Thyroid gland (tissue), 4 donors: Measurements from ENCODE around the gene MPL.

Source experiments
- CTCF ChIP-seq, 6 experiments: fragments of 200-600 bp in 3 of 6; fragments of 450-650 bp in 3 of 6; sonication (generic) in 3 of 6; IDR thresholded peaks; one replicate each; pipeline ENCODE4 v1.5.1; 2016 to 2019; ENCODE audit warnings: antibody characterized with exemption in 6 of 6, mild to moderate bottlenecking in 2 of 6, inconsistent platforms in 1 of 6, moderate library complexity in 1 of 6
- POLR2A ChIP-seq, 2 donors: fragments of 450-650 bp; IDR thresholded peaks; one replicate each; pipeline ENCODE4 v1.6.1; 2017; ENCODE audit warnings: antibody characterized with exemption in 2 of 2, mild to moderate bottlenecking in 2 of 2, moderate library complexity in 1 of 2

- no peak for TF ChIP-seq CTCF (IDR thresholded peaks at IDR 0.05)
- no peak for TF ChIP-seq POLR2A (IDR thresholded peaks at IDR 0.05)
These were observed 22.1 kb downstream of the MPL start for GRCh38 chr1:43359696-43360095.
